Activated T-cell treated with anti-CD3 and anti-CD28 coated beads, Interleukin-2, amount 50 U/mL, for 48 hours (primary cell): ENCODE measurements around the gene CCDC8.
"Not testable (repeated sequence)": the region's sequence is repeated elsewhere in the genome, so short reads cannot be mapped to it uniquely, and the experiment has no call there.

Experiments used
- DNase-seq, 2 experiments: peaks; one replicate each; pipeline ENCODE4 v3.0.0-alpha.2; 2020

The CCDC8 gene

GRCh38 chr19:46427518-46428045, 14.2 kb upstream of the CCDC8 start:
- DNase-seq: no peak

- DNase-seq: peak; percentile 64 to 69
These were observed 13.3 kb upstream of the CCDC8 start for GRCh38 chr19:46426506-46427162.

DNA sequence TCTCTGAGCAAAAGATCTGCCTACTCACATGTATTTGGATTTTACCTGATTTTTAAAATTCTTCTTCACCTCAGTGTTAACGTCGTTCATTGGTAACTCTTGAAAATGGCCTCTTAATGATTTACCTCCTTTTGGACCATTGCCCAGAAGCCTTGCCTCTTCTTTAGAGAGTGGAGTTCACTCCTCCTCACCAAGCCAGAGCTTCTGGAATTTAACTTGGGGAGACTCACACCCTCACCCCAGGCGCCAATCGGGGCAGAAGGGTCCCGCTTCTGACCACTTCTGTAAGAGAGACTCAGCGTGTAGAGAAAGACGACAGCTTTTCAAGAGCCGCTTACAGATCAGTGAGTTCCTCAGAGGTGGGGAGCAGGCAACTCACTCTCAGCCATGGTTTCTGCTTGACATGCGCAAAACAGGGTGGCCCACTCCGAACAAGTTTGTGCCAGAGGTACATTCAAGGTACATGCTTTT, 12.7 kb upstream of the CCDC8 start:
- DNase-seq: no peak

GRCh38 chr19:46423188-46423587, 9.8 kb upstream of the CCDC8 start:
- DNase-seq: no peak

GRCh38 chr19:46422344-46422743, 9.0 kb upstream of the CCDC8 start:
- DNase-seq: no peak

DNA sequence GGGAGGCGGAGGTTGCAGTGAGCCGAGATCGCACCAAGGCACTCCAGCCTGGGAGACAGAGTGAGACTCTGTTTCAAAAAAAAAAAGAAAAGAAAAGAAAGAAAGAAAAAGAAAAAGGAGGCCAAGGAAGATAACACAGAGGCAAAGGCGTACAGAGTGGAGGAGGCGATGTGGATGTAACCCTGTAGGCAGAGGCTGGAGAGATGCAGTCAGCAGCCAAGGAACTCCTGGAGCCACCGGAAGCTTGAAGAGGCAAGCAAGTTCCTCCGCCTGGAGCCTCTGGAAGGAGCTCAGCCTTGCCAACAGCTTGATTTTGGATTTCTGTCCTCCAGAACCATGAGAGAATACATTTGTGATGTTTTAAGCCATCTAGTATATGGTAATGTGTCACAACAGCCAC, 6.7 kb upstream of the CCDC8 start:
- no peak for DNase-seq

- peak in 1 of 2 experiments; percentile 53 for DNase-seq
These were observed 2.7 kb upstream of the CCDC8 start for GRCh38 chr19:46415804-46416709.

DNA sequence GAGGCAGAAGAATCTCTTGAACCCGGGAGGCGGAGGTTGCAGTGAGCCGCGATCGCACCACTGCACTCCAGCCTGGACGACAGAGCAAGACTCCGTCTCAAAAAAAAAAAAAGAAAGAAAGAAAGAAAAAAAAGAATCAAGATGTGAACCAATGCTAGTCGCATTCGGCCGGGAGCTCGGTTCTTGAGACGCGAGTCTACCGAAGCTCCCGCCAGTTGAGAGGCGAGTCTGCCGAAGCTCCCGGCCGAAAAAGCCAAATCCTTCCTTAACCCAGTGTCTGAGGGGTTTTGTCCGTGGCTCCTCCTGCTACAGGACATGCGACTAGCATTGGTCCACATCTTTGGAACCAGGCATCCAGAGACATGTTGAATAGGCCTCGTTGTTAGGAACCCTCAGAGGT, 1.5 kb upstream of the CCDC8 start:
- not testable (repeated sequence) for DNase-seq

DNA sequence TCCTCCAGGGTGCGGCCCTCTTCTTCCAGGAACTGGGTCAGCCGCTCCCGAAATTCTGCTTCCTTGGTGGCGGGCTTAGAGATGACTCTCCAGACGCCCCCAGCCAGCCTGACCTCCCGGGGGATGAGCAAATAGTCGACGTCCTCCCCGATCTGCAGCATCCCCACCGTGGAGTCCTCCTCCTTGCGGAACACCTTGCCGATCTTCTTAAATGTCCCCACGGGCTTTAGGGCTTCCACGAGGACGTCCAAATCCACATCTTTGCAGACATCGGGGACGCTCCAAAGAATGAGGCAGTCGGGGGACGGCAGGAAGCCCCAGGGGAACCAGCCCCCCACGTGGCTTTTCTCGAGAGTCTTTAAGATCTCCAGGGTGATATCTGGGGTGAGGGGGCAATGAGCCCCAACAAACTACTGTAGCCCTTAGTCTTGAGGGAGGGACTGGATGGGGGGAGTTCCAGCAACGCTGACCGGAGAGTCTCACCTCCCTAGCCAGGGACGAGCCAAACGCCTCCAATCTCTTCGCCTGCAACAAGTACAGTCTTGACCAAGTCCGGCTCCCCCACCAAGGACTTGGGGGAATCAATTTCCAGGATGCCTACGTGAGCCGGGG, 608 bp downstream of the CCDC8 start:
- no peak for DNase-seq

DNA sequence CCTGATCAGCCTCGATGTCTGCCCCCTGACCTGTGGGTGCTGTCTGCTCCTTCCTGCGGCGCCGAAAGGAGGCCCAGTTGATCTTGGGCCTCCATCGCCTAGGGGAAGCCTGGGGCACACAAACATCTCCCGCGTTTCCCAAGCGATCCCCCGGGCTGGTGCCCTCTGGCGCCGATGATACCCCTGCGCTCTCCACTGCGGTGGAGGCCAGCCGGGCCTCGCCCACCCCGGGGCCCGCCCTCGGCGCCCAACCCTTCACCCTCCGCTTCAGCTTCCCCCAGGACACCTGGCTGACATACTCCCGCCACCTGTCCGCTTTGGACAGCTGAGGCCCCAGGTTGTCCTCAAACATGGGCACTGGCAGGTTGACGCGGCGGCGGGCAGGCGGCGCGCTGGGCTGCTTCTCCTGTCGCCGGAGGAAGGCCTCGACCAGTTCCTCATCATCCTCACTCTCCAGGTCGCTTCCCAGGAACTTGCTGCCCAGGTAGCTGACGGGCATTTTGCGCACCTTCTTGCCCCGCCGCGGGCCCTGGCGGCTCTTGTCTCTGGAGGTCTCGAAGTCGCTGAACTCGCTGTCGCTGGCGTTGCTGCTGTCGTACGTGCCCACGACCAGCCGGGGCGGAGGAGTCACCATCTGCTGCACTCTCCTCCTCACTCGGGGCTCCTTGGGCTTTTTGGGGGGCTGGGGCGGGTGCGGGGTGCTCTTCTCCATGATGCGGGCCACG, 1.3 kb downstream of the CCDC8 start:
- no peak for DNase-seq

- DNase-seq: no peak
These were observed 2.1 kb downstream of the CCDC8 start for GRCh38 chr19:46411088-46411924.

DNA sequence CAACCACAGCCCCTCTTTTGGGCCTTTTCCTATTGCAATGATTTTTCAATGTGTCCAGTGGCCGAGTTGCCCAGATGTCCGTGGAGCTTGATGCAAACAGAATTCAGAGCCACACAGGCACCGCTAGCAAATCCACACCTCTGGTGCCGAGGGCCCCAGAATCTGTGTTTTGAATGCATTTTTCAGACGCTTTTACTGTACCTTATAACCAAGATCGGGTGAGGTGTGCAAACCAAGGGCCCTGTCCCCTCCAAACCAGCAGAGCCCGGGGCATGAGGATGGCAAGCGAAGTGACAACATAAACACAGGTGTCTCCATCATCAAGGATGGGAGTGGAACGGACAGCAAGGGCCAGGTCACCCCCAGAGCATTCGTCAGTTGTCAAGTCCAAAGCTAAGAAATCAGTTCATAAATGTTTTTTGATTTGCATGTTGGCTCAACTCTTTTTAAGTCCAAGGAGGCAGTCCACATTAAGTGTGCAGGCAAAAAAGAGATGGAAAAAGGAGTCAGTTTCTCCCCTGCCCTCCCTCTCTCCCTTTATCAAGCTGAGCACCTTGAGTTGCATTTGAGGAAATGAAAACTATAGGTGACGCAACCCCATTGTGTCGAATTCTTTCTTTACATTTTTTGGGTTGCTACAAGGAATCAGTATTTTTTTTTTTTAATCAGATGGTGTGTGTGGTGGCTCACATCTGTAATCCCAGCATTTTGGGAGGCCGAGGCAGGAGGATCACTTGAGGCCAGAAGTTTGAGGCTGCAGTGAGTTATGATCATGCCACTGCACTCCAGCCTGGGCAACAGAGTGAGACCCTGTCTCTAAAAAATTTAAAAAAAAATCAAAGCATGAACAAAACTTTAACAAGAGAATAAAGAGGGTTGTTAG, 2.9 kb downstream of the CCDC8 start:
- no peak for DNase-seq

DNA sequence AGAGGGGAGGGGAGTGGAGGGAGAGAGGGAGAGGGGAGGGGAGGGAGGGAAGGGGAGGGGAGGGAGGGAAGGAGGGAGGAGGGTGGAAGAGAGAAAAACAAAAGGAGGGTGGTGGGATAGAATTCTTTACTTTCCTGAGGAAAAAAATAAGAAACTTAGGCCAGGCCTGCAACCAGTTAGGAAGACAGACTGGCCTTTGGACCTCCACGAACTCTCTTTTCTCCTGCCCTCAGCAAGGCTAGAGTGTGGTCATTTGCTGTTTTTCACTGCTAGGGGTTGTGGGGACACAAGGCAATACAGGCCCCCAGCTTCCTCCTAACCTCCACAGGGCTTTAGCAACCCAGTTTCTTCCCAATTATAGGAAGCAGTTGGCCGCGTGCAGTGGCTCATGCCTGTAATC, 4.2 kb downstream of the CCDC8 start:
- no peak for DNase-seq

DNA sequence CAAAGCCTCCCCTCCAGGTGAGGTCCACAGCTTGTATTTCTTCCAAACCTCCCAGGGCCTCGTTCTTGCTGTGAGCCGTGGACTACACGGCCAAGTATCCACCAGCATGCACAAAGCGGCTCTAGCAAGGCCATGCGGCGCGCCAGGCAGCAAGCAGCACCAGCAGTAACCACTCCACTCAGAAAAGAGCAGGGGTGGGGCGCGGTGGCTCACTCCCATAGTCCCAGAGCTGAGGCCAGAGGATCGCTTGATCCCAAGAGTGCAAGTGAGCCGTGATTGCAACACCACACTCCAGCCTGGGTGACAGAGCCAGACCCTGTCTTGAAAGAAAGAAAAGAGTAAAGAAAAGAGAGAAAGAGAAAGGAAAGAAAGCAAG, 4.7 kb downstream of the CCDC8 start:
- no peak for DNase-seq

DNA sequence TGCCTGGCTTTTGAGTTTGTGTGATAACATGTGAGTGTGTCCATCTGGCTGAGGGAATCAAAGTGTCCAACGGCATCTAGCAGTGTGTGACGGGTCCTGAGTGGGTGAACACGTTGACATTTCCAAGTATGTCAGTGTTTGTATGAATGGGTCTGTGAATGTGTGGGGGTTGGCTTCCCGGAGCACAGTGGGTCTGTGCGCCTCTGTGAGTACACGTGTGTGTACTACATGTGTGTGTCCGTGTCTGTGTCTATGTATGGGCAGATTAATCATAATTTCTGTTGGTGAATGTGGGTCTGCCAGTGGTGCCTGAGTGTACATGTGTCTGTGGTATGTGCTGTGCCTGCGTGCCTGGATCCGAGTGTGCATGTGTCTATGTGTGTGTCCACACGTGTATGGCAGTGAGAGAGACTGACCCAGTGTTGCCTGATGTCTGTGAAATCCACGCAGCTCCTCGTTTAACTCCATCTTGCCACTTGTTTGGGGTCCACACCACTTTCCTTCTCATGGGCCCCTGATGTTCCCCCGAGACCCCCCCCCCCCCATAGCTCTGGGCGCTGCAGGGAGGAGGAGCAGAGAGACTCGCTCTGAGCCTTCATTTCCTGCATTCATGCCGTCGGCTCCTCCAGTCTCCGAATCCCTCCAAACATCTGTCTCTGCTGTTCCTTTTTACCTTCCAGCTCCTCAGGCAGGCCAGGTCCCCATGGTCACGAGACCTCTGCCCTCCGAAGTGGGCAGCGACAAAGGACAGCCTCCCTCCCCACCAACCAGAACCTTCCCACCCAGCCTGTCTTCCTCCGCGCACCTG, 5.3 kb downstream of the CCDC8 start:
- no peak for DNase-seq

DNA sequence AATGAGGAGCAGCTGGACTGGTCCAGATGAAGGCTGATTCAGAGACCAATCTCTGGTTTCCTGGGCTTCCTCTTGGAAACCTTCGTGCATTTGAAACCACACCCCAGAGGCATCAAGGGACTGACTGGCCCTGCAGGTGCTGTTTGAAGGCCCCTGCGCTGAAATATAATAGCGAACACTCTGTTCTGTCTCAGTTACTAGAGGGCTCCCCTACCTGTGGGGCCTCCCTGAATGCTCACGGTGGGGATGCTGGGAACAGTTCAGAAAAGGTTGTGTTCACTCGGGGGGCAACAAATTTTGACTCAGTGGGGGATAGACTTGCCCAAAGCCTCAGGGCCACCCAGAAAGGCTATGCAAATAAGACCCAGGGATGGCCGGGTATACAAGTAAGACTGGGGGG, 6.4 kb downstream of the CCDC8 start:
- DNase-seq: no peak

DNA sequence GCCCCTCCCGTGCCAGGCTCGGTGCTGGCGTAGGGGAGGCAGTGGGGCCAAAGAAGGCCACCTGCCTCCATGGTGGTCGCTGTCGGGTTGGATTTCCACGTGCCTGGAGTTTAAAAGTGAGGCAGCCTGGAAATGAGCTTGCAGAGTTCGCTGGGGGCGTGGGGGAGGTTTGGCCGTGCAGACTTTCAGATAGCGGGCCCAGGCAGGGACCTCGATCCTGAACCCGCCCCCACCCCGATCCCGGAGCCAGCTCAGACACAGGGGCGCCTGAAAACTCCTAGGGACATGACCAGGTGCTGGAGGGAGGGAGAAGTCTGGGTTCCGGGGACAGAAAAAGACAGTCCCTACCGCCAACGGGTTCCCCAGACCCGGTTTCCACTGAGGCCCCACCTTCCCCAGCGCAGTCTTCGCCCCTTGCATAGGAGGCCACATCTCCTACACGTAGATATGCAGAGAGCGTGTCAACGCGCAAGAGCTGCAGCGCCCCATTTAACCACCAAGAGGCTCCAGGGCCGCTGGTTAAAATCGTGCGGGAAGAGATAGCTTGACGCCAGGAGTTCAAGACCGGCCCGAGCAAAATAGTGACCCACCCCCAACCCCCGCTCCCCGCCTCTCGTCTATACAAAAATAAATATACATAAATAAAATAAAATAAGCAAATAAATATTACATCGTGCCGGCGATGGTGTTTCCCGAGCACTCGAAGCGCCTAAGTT, 8.5 kb downstream of the CCDC8 start:
- no peak for DNase-seq

- DNase-seq: no peak
These were observed 9.2 kb downstream of the CCDC8 start for GRCh38 chr19:46404055-46404752.

- no peak for DNase-seq
These were observed 10.6 kb downstream of the CCDC8 start for GRCh38 chr19:46402725-46403124.
